MM.1S (cell line): ENCODE data around the gene AADACL4.

Source experiments
- CTCF ChIP-seq: fragments of 300-600 bp; sonication (generic); IDR thresholded peaks from 2 replicates; pipeline ENCODE4 v1.5.1; 2016; ENCODE audit warnings: antibody characterized with exemption, low read length, mixed read lengths
- EZH2phosphoT487 ChIP-seq: fragments of 300-600 bp; sonication (generic); IDR thresholded peaks from 2 replicates; pipeline ENCODE4 v1.6.1; 2018; ENCODE audit warnings: antibody characterized with exemption, low read length

- TF ChIP-seq CTCF (no peak), EZH2phosphoT487 (no peak)
These were observed 52.8 kb downstream of the AADACL4 start for GRCh38 chr1:12696658-12697057.
